ENCODE results near the gene NOCT.
A peak's percentile ranks its signal among the peaks of the same experiment; 100 is the strongest.
"Not testable (repeated sequence)": the region's sequence is repeated elsewhere in the genome, so short reads cannot be mapped to it uniquely, and the experiment has no call there.

The NOCT gene

GRCh38 chr4:138999666-139000065 is 15.9 kb upstream of the NOCT start:
- no peak for TF ChIP-seq ZNF274 (IDR thresholded peaks at IDR 0.05; ENCODE audit: low read depth, low read length)
- no peak overlapping the region for H3K4me3 ChIP-seq (ENCODE audit: low read length)

GRCh38 chr4:139000134-139000533 is 15.4 kb upstream of the NOCT start:
- H3K4me3 ChIP-seq (ENCODE audit: low read length) = not testable (repeated sequence)

DNA sequence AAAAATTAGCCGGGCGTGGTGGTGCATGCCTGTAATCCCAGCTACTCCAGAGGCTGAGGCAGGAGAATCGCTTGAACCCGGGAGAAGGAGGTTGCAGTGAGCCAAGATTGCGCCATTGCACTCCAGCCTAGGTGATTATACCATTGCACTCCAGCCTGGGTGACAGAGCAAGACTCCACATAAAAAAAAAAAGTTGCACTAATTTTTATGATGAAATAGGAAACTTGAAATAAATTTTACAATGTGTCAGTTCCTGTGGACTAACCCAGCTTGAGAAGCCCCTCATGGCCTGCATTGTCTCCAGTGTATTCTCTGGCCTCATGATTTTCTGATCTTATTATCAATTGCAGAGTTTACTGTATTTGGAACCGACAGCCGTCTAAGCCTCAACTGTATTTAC is 14.2 kb upstream of the NOCT start:
- not testable (repeated sequence) for H3K4me3 ChIP-seq (ENCODE audit: low read length)

DNA sequence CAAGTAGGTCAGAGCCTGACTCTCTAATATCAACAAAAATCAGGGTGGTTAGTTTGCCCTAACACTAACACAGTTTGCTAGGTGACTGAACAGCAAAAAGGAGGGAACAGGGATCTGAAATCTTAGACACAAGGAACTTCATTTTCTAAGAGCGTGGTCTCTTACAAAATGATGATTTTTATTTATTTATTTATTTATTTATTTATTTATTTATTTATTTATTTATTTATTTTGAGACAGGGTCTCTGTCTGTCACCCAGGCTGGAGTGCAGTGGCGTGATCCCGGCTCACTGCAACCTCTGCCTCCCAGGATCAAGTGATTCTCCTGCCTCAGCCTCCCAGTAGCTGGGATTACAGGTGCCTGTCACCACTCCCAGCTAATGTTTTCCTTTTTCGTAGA is 11.9 kb upstream of the NOCT start:
- not testable (repeated sequence) for H3K4me3 ChIP-seq (ENCODE audit: low read length)

GRCh38 chr4:139005774-139006173 is 9.8 kb upstream of the NOCT start:
- H3K4me3 ChIP-seq (ENCODE audit: low read length) = no peak overlapping the region
- TF ChIP-seq ZNF274 (IDR thresholded peaks at IDR 0.05; ENCODE audit: low read depth, low read length) = no peak

DNA sequence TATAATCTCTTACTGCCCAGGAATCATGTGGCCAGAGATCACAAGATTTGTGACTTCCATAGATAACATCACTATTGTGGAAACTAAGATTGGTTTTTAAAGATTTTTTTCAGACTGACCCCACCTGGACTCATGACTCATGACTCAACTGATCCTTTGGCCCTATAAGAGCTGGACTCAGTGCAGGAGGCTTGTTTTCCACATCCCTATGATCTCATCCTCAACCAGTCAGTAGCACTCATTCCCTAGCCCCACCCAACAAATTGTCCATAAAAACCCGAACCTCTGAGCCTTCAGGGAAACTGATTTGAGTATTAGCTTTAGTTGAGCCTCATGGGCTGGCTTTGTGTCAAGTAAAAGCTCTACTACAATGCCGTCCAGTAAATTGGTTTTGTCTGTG is 7.9 kb upstream of the NOCT start:
- TF ChIP-seq ZNF274 (IDR thresholded peaks at IDR 0.05; ENCODE audit: low read depth, low read length) = no peak
- H3K4me3 ChIP-seq (ENCODE audit: low read length) = no peak overlapping the region

GRCh38 chr4:139008278-139008677 is 7.3 kb upstream of the NOCT start:
- H3K4me3 ChIP-seq (ENCODE audit: low read length) = not testable (repeated sequence)

DNA sequence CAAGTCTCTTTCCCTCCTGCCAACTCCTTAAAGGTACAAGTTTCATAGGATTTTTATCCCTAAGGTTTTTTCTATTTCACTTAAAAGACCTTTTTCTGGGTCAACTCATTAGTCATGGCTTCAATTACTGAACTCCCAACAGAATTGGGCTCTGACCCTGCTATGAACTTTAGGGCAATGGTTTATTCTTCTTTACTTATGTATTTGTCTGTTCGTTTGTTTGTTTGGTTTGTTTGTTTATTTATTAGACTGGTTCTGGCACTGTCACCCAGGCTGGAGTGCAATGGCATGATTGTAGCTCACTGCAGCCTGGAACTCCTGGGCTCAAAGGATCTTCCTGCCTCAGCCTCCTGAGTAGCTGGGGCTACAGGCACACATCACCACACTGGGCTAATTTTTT is 5.9 kb upstream of the NOCT start:
- H3K4me3 ChIP-seq (ENCODE audit: low read length) = no peak overlapping the region
- no peak for TF ChIP-seq ZNF274 (IDR thresholded peaks at IDR 0.05; ENCODE audit: low read depth, low read length)

- no peak for TF ChIP-seq ZNF274 (IDR thresholded peaks at IDR 0.05; ENCODE audit: low read depth, low read length)
- no peak overlapping the region for H3K4me3 ChIP-seq (ENCODE audit: low read length)
Measured at GRCh38 chr4:139011225-139011950, 4.2 kb upstream of the NOCT start.

DNA sequence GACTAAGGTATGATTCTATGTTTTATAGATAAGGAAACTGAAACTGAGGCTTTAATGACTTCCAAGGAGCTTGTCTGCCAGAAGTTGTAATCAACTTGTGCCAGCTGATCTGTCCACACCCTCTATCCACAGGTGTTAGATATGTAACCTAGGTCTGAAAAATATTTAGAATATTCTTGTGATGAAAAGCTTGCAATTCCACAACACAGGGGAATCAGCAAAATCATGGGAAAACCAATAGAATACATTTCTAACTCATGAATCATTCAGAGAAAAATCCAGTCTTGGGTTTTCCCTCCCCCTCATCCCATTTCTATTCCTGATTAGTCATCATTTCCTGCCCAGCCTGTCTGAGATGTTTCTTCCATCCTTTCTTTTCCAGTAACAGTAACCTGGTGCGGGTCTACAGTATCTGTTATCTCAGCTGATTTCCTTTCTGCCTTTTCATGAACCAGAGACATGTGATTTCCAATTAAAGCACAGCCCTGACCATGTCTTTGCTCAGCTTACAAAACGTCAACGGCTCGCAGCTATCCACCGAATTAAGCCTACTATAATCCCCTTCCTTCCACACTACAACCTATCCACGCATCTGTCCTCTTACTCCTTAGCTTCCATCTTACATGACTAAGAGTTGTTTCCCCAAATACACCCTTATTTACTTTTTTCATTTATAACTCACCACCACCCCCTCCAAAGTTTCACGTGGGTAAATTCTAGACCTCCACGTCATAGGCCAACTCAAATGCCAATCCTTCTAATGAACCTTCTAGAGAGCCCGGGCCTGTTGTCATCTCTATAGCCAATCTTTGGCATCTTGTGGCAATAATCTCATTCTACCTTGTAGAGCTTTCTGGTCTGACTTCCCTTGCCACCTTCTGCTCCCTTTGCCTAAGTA is 961 bp upstream of the NOCT start:
- H3K4me3 ChIP-seq (ENCODE audit: low read length) = peak overlapping the region; percentile 94; the same call in 1 of the 2 replicates
- no peak for TF ChIP-seq ZNF274 (IDR thresholded peaks at IDR 0.05; ENCODE audit: low read depth, low read length)

- H3K4me3 ChIP-seq (ENCODE audit: low read length) = peak overlapping the region; percentile 94
- TF ChIP-seq ZNF274 (IDR thresholded peaks at IDR 0.05; ENCODE audit: low read depth, low read length) = no peak
Measured at GRCh38 chr4:139015948-139016471, 429 bp downstream of the NOCT start.

DNA sequence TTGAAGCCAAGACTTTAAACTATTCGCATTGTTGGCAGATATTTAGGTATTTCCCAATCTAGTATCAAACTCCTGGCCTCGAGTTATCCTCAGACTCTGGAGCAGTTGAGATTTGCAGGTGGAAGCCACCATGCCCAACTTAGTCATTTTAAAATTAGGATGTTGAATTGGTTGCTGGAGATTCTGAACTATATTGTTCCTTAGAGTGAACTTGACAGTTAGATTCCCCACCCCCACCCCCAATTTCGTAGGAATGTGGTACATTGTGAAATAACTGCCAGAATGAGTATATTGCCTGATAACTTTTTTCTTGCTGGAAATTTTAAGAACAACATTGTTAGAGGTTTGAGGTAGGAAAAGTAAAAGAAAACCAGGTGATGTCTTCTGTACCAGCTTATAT is 2.3 kb downstream of the NOCT start:
- peak overlapping the region; percentile 33 for H3K4me3 ChIP-seq (ENCODE audit: low read length)
- no peak for TF ChIP-seq ZNF274 (IDR thresholded peaks at IDR 0.05; ENCODE audit: low read depth, low read length)

DNA sequence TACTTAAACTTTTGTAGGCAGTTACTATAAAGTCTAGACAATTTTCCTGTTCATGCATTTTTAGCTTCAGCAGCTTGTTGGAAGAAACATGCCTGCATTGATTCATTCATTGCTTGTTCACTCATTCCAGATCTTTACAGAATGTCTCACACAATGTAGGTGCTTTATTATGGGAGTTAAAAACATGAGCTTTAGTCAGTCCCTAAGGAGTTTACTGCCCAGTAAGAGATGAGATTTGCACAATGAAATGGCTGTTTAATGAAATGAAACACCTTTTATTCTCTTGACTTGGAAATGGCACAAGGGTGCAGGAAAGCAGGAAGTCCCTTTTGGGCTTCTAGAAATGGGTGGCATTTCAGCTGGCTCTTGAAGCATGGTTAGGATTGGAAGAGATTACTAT is 2.9 kb downstream of the NOCT start:
- no peak for TF ChIP-seq ZNF274 (IDR thresholded peaks at IDR 0.05; ENCODE audit: low read depth, low read length)
- no peak overlapping the region for H3K4me3 ChIP-seq (ENCODE audit: low read length)

DNA sequence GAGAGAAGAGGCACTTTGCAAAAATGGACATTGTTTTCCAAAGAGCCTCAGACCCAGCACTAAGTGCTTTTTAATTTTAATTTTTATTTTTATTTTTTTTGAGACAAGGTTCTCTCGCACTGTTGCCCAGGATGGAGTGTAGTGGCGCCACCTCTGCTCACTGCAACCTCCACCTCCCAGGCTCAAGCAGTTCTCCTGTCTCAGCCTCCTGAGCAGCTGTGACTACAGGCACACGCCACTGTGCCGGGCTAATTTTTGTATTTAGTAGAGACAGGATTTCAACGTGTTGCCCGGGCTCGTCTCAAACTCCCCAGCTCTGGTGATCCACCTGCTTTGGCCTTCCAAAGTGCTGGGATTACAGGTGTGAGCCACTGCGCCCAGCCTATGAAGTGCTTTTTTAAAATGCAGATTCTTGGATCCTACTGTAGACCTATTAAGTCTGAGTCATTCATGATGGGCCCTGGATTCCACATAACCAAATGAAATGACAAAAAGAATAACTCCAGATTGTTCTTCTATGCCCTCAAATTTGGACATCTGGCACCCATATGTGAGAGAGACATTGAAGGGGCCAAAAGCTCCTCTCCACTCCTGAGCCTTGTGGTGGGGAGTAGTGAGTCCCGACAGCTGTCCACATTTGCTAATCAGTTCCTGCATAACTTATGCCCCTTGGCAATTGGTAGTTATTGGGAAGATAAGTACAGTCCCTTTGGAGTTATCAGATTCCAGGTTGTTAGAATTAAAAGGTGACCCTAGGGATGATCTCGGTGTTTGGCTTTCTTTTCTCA is 3.6 kb downstream of the NOCT start:
- H3K4me3 ChIP-seq (ENCODE audit: low read length) = no peak overlapping the region
- no peak for TF ChIP-seq ZNF274 (IDR thresholded peaks at IDR 0.05; ENCODE audit: low read depth, low read length)

GRCh38 chr4:139020384-139020783 is 4.8 kb downstream of the NOCT start:
- no peak overlapping the region for H3K4me3 ChIP-seq (ENCODE audit: low read length)
- no peak for TF ChIP-seq ZNF274 (IDR thresholded peaks at IDR 0.05; ENCODE audit: low read depth, low read length)

- H3K4me3 ChIP-seq (ENCODE audit: low read length) = not testable (repeated sequence)
Measured at GRCh38 chr4:139021071-139021470, 5.5 kb downstream of the NOCT start.
